H1 (cell line): ENCODE results near the gene LRRC72. TPM values are rescaled to one million over a fixed set of nuclear protein-coding genes. Genes with fewer than 3 reads are reported as not detected.

Experiments used
- CHD2 ChIP-seq: IDR thresholded peaks from 2 replicates; pipeline ENCODE4 v1.6.1; 2012; ENCODE audit warnings: low read length, improper control_type of control experiment
- CHD7 ChIP-seq: fragments of 300-600 bp; sonication (generic); IDR thresholded peaks from 2 replicates; pipeline ENCODE4 v1.7.1; 2012; ENCODE audit warnings: low read length, moderate library complexity, mild to moderate bottlenecking, inconsistent platforms; ENCODE audit not compliant: insufficient replicate concordance
- EP300 ChIP-seq, 2 experiments: IDR thresholded peaks; 1 replicate in 1 of 2; 2 replicates in 1 of 2; pipeline ENCODE4 v1.6.1; 2011 to 2012; ENCODE audit warnings: low read depth in 2 of 2, low read length in 2 of 2, mild to moderate bottlenecking in 2 of 2, borderline replicate concordance in 1 of 2, inconsistent platforms in 1 of 2, moderate library complexity in 1 of 2
- FOSL1 ChIP-seq: IDR thresholded peaks from 2 replicates; pipeline ENCODE4 v1.6.1; 2011; ENCODE audit warnings: mild to moderate bottlenecking, low read depth, low read length, moderate library complexity; ENCODE audit not compliant: insufficient read depth
- KDM1A ChIP-seq: fragments of 200-600, 300-600 bp; sonication (generic); IDR thresholded peaks from 2 replicates; pipeline ENCODE4 v1.7.1; 2016; ENCODE audit warnings: mild to moderate bottlenecking, low read length, borderline replicate concordance
- POLR2AphosphoS5 ChIP-seq: IDR thresholded peaks from 2 replicates; pipeline ENCODE4 v1.6.1; 2011; ENCODE audit warnings: low read depth, low read length
- SP2 ChIP-seq: IDR thresholded peaks from 2 replicates; pipeline ENCODE4 v1.6.1; 2012; ENCODE audit warnings: mild to moderate bottlenecking, low read length, inconsistent platforms
- TBP ChIP-seq: IDR thresholded peaks from 2 replicates; pipeline ENCODE4 v1.6.1; 2011; ENCODE audit warnings: low read depth, low read length, improper control_type of control experiment
- polyA plus RNA-seq, 7 experiments: library from polyadenylated mRNA; depleted of rRNA in 3 of 7; stranded (reverse) in 5 of 7; unstranded in 2 of 7; fragments of >200 nt in 5 of 7; fragments of 200-250 nt in 2 of 7; gene quantifications; 1 replicate in 5 of 7; 2 replicates in 1 of 7; 4 replicates in 1 of 7; pipeline versions ENCODE4 v1.2.1 to v1.2.3, GENCODE V29; 2011 to 2013; ENCODE audit warnings: missing spikeins in 2 of 7, mixed read lengths in 2 of 7
- total RNA-seq: library from RNA; stranded (reverse); fragmentation: NEBNext Ultra II Directional; extraction: Animal tissue kit (Norgen Biotek cat#: 25700); gene quantifications from 2 replicates; pipeline ENCODE4 v1.2.1, GENCODE V29; 2021

LRRC72 gene
- total and polyA plus RNA-seq, 2 of the 8 experiments (the other 6 are each of a cell fraction or from before 2014, with no cell fraction given), result not detected

DNA sequence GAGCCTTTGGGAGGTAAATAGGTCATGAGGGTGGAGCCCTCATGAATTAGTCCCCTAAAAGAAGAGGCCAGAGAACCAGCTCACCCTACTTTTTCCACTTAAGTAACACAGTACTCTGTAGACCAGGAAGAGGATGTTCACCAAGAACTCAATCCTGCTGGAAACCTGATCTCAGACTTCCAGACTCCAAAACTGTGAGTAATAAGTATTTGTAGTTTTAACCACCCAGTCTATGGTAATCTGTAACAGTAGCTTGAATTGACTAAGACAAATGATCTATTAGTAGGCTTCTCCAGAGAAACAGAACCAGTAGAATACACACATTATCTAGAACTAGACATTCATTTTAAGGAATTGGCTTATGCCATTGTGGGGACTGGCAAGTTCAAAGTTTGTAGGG is 67.4 kb downstream of the LRRC72 start (continued):
- TF ChIP-seq FOSL1 (no peak), CHD7 (no peak), CHD2 (no peak), EP300 (IDR thresholded peaks at IDR 0.05; ENCODE audit: borderline replicate concordance in 1 of 2, low read depth in 2 of 2, low read length in 2 of 2) (no peak), TBP (no peak), KDM1A (no peak), SP2 (no peak), POLR2AphosphoS5 (no peak)
